Chondrocyte (in vitro differentiated cells): ENCODE measurements around the gene FAM78B. TPM values are rescaled to one million over a fixed set of nuclear protein-coding genes. Genes with fewer than 3 reads are reported as not detected.
A peak's percentile ranks its signal among the peaks of the same experiment; 100 is the strongest.

Experiments used
- DNase-seq: peaks from one replicate; pipeline ENCODE4 v3.0.0; 2021; ENCODE audit warnings: mixed read lengths, low spot score
- H3K27ac Mint-ChIP-seq: one replicate; pipeline ENCODE4 v1.8.0; 2021; ENCODE audit warnings: mild to moderate bottlenecking, moderate library complexity, mixed read lengths; ENCODE audit not compliant: unreplicated experiment
- H3K27me3 Mint-ChIP-seq: 2 replicates; pipeline ENCODE4 v1.8.0; 2021; ENCODE audit warnings: low read depth, mixed read lengths
- H3K36me3 Mint-ChIP-seq: 2 replicates; pipeline ENCODE4 v1.8.0; 2021; ENCODE audit warnings: low read depth, mixed read lengths
- H3K4me1 Mint-ChIP-seq: 2 replicates; pipeline ENCODE4 v1.8.0; 2021; ENCODE audit warnings: low read depth, mild to moderate bottlenecking, mixed read lengths
- H3K4me3 Mint-ChIP-seq: one replicate; pipeline ENCODE4 v1.8.0; 2021; ENCODE audit warnings: mild to moderate bottlenecking, moderate library complexity, mixed read lengths; ENCODE audit not compliant: unreplicated experiment
- H3K9me3 Mint-ChIP-seq: 2 replicates; pipeline ENCODE4 v1.8.0; 2021; ENCODE audit warnings: low read depth, mixed read lengths
- CTCF ChIP-seq: fragments of 200-600 bp; sonication (generic); IDR thresholded peaks from 2 replicates; pipeline ENCODE4 v1.5.0; 2021; ENCODE audit warnings: antibody characterized with exemption, mild to moderate bottlenecking, moderate library complexity
- long read RNA-seq: library from polyadenylated mRNA; stranded (forward); transcript quantifications from one replicate; pipeline ENCODE4 v2.0.0, GENCODE V29; 2021
- total RNA-seq: library from RNA; stranded (reverse); gene quantifications from 3 replicates; pipeline ENCODE4 v1.2.1, GENCODE V29; 2021

Gene FAM78B
- total RNA-seq: 0.13 to 0.82 TPM (median 0.22 TPM) in 3 replicates
- long read RNA-seq, partial matches to known transcripts: 0 of 1 reads
- long read RNA-seq, other reads (novel, unspliced or antisense): 0 of 1 reads

GRCh38 chr1:166166698-166167571, at the start of gene FAM78B:
TSS of gene FAM78B (minus strand) at chr1:166167001. CDS start at chr1:166166248, 753 bp downstream.
- Mint-ChIP-seq H3K4me3 (peak within 1 kb of the TSS; percentile 59), H3K4me1 (peaks cover 16% of the 10 kb centered on the region), H3K9me3 (no peaks in the 10 kb centered on the region), H3K27me3 (peaks cover 64% of the 10 kb centered on the region), H3K27ac (no peak within 1 kb of the TSS), H3K36me3 (no peaks in the 10 kb centered on the region)
- DNase-seq: no peak
- no peak for TF ChIP-seq CTCF

GRCh38 chr1:166202546-166202945, 35.7 kb upstream of the FAM78B start:
- no peaks in the 10 kb centered on the region for H3K27me3 Mint-ChIP-seq
- no peak overlapping the region for H3K4me3 Mint-ChIP-seq
- no peaks in the 10 kb centered on the region for H3K36me3 Mint-ChIP-seq
- H3K27ac Mint-ChIP-seq: no peak overlapping the region
- no peaks in the 10 kb centered on the region for H3K4me1 Mint-ChIP-seq
- DNase-seq: no peak
- H3K9me3 Mint-ChIP-seq: no peaks in the 10 kb centered on the region
- TF ChIP-seq CTCF: no peak

- TF ChIP-seq CTCF: no peak
- H3K27me3 Mint-ChIP-seq: no peaks in the 10 kb centered on the region
- no peak overlapping the region for H3K4me3 Mint-ChIP-seq
- DNase-seq: no peak
- H3K4me1 Mint-ChIP-seq: no peaks in the 10 kb centered on the region
- no peak overlapping the region for H3K27ac Mint-ChIP-seq
- H3K36me3 Mint-ChIP-seq: no peaks in the 10 kb centered on the region
- no peaks in the 10 kb centered on the region for H3K9me3 Mint-ChIP-seq
These were observed 33.9 kb upstream of the FAM78B start for GRCh38 chr1:166200743-166201142.

- H3K9me3 Mint-ChIP-seq: no peaks in the 10 kb centered on the region
- H3K27me3 Mint-ChIP-seq: no peaks in the 10 kb centered on the region
- no peak overlapping the region for H3K27ac Mint-ChIP-seq
- H3K4me1 Mint-ChIP-seq: no peaks in the 10 kb centered on the region
- H3K4me3 Mint-ChIP-seq: no peak overlapping the region
- no peak for TF ChIP-seq CTCF
- H3K36me3 Mint-ChIP-seq: no peaks in the 10 kb centered on the region
- DNase-seq: no peak
These were observed 30.8 kb upstream of the FAM78B start for GRCh38 chr1:166197597-166197996.

- H3K27ac Mint-ChIP-seq: no peak overlapping the region
- H3K4me1 Mint-ChIP-seq: no peaks in the 10 kb centered on the region
- H3K9me3 Mint-ChIP-seq: no peaks in the 10 kb centered on the region
- H3K27me3 Mint-ChIP-seq: no peaks in the 10 kb centered on the region
- DNase-seq: no peak
- no peaks in the 10 kb centered on the region for H3K36me3 Mint-ChIP-seq
- no peak for TF ChIP-seq CTCF
- H3K4me3 Mint-ChIP-seq: no peak overlapping the region
These were observed 30.3 kb upstream of the FAM78B start for GRCh38 chr1:166197141-166197540.
